GM12891 (cell line): Measurements from ENCODE around the gene IGFBPL1.

Source experiments
- POLR2A ChIP-seq: IDR thresholded peaks from 2 replicates; pipeline ENCODE4 v1.6.1; 2011; ENCODE audit warnings: low read depth, low read length, control low read depth
- POLR2AphosphoS5 ChIP-seq: IDR thresholded peaks from 2 replicates; pipeline ENCODE4 v1.6.1; 2011; ENCODE audit warnings: low read depth, low read length, control low read depth
- POU2F2 ChIP-seq: IDR thresholded peaks from 2 replicates; pipeline ENCODE4 v1.6.1; 2011; ENCODE audit warnings: low read depth, mild to moderate bottlenecking, control low read depth, low read length, moderate library complexity
- SPI1 ChIP-seq: IDR thresholded peaks from 2 replicates; pipeline ENCODE4 v1.6.1; 2011; ENCODE audit warnings: low read depth, low read length, control low read depth

GRCh38 chr9:38451162-38451561 is 26.9 kb upstream of the IGFBPL1 start:
- no peak for TF ChIP-seq POLR2A
- TF ChIP-seq POLR2AphosphoS5, result no peak
- no peak for TF ChIP-seq POU2F2
- no peak for TF ChIP-seq SPI1
